Epithelial cell of proximal tubule (primary cell): Measurements from ENCODE around the gene KRTAP9-1. TPM values are rescaled to one million over a fixed set of nuclear protein-coding genes. Genes with fewer than 3 reads are reported as not detected.
"Not testable (repeated sequence)": the region's sequence is repeated elsewhere in the genome, so short reads cannot be mapped to it uniquely, and the experiment has no call there.

ENCODE experiments used
- DNase-seq: peaks from one replicate; pipeline ENCODE4 v3.0.0-alpha.2; 2011; ENCODE audit warnings: low read depth
- H3K4me3 ChIP-seq: 2 replicates; pipeline ENCODE4 v1.5.1; 2011; ENCODE audit warnings: low read depth, mild to moderate bottlenecking, low read length
- total RNA-seq: library from RNA; depleted of rRNA; stranded (reverse); fragments of >200 nt; gene quantifications from 2 replicates; pipeline ENCODE4 v1.2.3, GENCODE V29; 2015
- TF ChIP-seq, protein P1 (sequence below): conservative IDR thresholded peaks from 2 replicates; pipeline ENCODE4 v1.5.1; 2012; ENCODE audit warnings: low read depth, mild to moderate bottlenecking, low read length

Gene KRTAP9-1, protein sequence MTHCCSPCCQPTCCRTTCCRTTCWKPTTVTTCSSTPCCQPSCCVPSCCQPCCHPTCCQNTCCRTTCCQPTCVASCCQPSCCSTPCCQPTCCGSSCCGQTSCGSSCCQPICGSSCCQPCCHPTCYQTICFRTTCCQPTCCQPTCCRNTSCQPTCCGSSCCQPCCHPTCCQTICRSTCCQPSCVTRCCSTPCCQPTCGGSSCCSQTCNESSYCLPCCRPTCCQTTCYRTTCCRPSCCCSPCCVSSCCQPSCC
- total RNA-seq: not detected in 2 replicates

DNA sequence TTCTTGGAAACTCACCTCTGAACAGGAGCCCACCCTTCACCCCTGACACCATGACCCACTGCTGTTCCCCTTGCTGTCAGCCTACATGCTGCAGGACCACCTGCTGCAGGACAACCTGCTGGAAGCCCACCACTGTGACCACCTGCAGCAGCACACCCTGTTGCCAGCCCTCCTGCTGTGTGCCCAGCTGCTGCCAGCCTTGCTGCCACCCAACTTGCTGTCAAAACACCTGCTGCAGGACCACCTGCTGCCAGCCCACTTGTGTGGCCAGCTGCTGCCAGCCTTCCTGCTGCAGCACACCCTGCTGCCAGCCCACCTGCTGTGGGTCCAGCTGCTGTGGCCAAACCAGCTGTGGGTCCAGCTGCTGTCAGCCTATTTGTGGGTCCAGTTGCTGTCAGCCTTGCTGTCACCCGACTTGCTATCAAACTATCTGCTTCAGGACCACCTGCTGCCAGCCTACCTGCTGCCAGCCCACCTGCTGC, at the start of gene KRTAP9-1:
Gene KRTAP9-1, plus strand, starts transcription at position 51 of the 482 bp plus-strand sequence. Its CDS starts 0 bp downstream, at position 51.
- not testable (repeated sequence) for H3K4me3 ChIP-seq

DNA sequence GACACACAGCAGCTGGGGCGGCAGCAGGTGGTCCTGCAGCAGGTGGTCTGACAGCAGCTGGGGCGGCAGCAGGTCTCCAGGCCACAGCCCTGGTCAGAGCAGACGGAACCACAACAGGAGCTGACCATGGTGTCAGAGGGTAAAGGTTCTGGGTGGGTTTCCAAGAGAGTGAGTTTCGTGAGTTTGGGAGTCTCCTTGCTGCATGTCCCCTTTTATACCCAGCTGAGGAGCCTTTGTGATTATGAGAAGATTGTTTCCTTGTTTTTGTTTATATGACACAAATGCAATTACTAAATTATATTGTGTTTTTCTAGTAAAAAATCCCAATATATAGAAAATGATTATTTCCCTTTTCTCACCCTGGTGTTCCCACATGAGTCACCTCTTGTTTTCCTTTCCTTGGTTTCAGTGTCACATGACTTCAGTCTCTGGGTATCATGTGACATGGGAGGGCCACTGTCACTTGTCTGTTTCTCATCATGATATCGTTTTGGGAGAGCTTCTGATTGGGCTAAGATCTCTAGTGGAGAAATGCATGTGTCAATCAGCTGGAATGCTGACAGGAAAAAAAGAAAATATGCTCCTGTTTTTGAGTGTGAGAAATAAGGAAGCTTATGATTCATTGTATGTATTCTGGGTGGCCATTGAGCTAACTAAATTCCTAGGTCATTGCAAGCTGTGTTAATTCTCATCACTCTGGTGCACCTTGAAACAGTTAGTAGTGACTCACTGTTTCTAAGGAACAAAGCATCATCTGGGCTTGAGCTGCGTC, 49.1 kb upstream of the KRTAP9-1 start, which contains the start of gene KRTAP4-6:
Gene KRTAP4-6, minus strand, starts transcription at position 185 of the 772 bp plus-strand sequence. Its CDS starts 57 bp downstream, at position 128.
- TF ChIP-seq, protein P1, sequence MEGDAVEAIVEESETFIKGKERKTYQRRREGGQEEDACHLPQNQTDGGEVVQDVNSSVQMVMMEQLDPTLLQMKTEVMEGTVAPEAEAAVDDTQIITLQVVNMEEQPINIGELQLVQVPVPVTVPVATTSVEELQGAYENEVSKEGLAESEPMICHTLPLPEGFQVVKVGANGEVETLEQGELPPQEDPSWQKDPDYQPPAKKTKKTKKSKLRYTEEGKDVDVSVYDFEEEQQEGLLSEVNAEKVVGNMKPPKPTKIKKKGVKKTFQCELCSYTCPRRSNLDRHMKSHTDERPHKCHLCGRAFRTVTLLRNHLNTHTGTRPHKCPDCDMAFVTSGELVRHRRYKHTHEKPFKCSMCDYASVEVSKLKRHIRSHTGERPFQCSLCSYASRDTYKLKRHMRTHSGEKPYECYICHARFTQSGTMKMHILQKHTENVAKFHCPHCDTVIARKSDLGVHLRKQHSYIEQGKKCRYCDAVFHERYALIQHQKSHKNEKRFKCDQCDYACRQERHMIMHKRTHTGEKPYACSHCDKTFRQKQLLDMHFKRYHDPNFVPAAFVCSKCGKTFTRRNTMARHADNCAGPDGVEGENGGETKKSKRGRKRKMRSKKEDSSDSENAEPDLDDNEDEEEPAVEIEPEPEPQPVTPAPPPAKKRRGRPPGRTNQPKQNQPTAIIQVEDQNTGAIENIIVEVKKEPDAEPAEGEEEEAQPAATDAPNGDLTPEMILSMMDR: no peak
- DNase-seq: peak; percentile 76

More for the DNA sequence above, at the start of gene KRTAP9-1:
- not testable (repeated sequence) for DNase-seq

DNA sequence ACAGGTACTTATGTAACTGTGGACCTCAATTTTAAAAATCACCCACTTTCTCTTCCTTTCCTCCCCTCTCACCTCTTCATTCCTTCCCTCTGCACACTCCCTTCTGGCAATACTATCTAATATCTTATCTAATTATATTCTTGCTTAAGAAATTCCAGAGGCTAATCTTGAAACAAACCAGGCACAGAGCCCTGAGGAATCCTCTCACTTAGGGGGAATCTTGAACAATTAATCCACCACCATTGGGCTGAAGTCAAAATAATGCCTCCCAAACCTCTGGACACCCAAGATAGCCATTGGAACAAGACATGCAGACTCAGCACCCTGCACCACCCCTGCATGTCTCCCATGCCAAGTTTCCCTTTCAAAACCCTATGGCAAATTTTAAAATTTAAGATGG, 48.3 kb upstream of the KRTAP9-1 start:
- TF ChIP-seq, protein P1: no peak
- no peak for DNase-seq
- H3K4me3 ChIP-seq: no peak overlapping the region

More for the DNA sequence above, 49.1 kb upstream of the KRTAP9-1 start, which contains the start of gene KRTAP4-6:
- H3K4me3 ChIP-seq: no peak within 1 kb of the TSS

DNA sequence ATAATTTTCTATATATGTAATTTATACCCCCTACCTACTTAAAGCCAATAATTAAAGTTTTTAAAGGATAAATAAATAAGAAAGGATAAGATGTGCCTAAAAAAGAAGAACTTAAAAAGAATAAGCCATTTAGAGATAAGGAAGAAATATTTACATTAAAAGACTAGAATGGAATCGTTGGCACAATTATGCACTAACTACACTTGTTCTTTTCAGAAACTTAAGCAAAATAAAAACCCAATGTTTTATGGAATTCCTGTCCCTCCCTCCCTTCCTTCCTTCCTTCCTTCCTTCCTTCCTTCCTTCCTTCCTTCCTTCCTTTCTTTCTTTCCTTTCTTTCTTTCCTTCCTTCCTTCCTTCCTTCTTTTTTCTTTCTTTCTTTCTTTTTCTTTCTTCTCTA, 44.8 kb upstream of the KRTAP9-1 start:
- H3K4me3 ChIP-seq: no peak overlapping the region
- TF ChIP-seq, protein P1: no peak
- no peak for DNase-seq

DNA sequence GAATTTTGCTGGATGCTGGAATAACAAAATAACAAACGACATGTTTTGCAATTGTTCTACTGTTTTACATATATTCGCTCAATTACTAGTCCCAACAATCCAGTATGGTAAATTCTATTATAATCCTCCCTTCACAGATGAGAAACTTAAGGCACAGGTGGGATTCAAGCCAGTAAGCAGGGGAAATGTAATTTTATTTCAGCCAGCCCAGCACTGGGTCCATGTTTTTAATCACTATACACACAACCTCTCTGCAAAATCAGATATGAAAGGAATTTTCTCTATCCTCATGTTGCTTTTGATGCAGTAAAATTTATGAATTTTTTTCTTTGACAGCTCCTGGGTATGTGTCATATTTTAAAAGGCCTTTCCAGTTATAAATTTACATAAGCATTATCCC, 44.4 kb upstream of the KRTAP9-1 start:
- TF ChIP-seq, protein P1: no peak
- H3K4me3 ChIP-seq: no peak overlapping the region
- no peak for DNase-seq

DNA sequence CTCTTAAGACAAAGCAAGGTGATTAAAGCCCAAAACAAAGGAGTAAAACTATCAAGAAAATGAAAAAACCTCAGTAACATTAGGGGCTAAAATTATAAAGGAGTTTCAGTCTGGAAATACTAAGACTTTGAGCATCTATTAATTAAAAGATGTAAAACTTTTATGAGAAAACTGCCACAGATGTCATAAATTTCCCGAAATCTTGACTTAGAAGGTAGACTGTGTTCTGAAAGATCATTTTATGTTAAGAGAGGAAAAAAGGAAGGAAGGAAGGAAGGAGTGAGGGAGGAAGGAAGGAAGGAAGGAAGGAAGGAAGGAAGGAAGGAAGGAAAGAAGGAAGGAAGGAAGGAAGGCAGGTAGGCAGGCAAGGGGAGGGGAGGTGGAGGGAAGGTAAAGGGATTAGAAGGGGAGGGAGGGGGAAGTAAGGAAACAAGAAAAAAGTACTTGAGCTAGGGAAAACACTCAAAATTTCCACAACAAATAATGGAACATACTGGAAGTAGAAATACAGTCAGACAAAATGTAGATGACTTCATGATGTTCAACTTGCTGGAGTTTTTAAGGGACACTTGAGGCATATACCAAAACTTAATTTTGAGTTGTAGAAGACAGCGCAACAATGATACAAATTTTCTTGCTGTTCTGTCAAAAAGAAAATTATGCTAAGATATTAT, 42.0 kb upstream of the KRTAP9-1 start:
- no peak overlapping the region for H3K4me3 ChIP-seq
- no peak for DNase-seq
- TF ChIP-seq, protein P1: no peak

DNA sequence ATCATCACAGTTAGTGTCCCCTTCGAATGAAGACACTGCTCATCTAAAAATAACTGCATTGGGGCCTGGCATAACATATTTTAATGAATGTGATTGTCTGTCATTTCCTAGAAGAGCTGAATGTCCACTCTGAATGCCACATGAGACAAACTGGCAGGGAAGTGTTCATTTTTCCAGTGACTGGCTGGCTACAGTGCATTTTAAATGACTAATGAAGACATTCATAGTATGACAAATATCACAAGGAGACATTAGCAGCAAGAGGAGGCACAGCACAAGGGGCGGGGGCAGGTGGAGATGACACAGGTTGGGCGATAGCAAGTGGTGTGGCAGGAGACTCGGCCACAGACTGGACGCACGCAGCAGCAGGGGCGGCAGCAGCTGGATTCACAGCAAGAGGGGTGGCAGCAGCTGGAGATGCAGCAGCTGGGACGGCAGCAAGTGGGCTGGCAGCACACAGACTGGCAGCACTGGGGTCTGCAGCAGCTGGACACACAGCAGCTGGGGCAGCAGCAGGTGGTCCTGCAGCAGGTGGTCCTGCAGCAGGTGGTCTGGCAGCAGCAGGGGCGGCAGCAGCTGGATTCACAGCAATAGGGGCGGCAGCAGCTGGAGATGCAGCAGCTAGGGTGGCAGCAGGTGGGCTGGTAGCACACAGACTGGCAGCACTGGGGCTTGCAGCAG, 40.6 kb upstream of the KRTAP9-1 start:
- DNase-seq, H3K4me3 ChIP-seq: not testable (repeated sequence)
